Limb (tissue), 2 donors: ENCODE measurements around the gene RICTOR.

Experiments
- DNase-seq, 2 donors: peaks; one replicate each; pipeline ENCODE4 v3.0.0-alpha.2; 2016; ENCODE audit errors: extremely low spot score in 2 of 2

RICTOR gene

GRCh38 chr5:39100301-39100850, 26.2 kb upstream of the RICTOR start:
- DNase-seq, result no peak

GRCh38 chr5:39099831-39100230, 25.6 kb upstream of the RICTOR start:
- DNase-seq, result no peak

GRCh38 chr5:39093352-39093751, 19.2 kb upstream of the RICTOR start:
- DNase-seq, result no peak

GRCh38 chr5:39092581-39093351, 18.6 kb upstream of the RICTOR start:
- no peak for DNase-seq

GRCh38 chr5:39091940-39092580, 17.9 kb upstream of the RICTOR start:
- no peak for DNase-seq

- no peak for DNase-seq
These were observed 9.8 kb upstream of the RICTOR start for GRCh38 chr5:39083968-39084367.

GRCh38 chr5:39082995-39083394, 8.8 kb upstream of the RICTOR start:
- no peak for DNase-seq

- DNase-seq, result no peak
These were observed 6.5 kb upstream of the RICTOR start for GRCh38 chr5:39080597-39081204.

- DNase-seq, result no peak
These were observed 6.0 kb upstream of the RICTOR start for GRCh38 chr5:39080168-39080567.

GRCh38 chr5:39079147-39079546, 4.9 kb upstream of the RICTOR start:
- DNase-seq, result no peak

GRCh38 chr5:39076757-39077728, 2.8 kb upstream of the RICTOR start:
- no peak for DNase-seq

GRCh38 chr5:39076101-39076756, 2.0 kb upstream of the RICTOR start:
- no peak for DNase-seq

GRCh38 chr5:39073767-39074016, 507 bp downstream of the RICTOR start:
- no peak for DNase-seq

- no peak for DNase-seq
These were observed 1.1 kb downstream of the RICTOR start for GRCh38 chr5:39072925-39073766.

- no peak for DNase-seq
These were observed 6.1 kb downstream of the RICTOR start for GRCh38 chr5:39068099-39068498.

GRCh38 chr5:39064450-39064849, 9.7 kb downstream of the RICTOR start:
- no peak for DNase-seq

GRCh38 chr5:39063037-39063436, 11.2 kb downstream of the RICTOR start:
- no peak for DNase-seq

- DNase-seq, result no peak
These were observed 11.7 kb downstream of the RICTOR start for GRCh38 chr5:39062530-39062929.

- no peak for DNase-seq
These were observed 12.1 kb downstream of the RICTOR start for GRCh38 chr5:39062104-39062503.

- DNase-seq, result no peak
These were observed 15.1 kb downstream of the RICTOR start for GRCh38 chr5:39059064-39059463.
